Activated T-helper 1 cell treated with Interleukin-2 at 50 U/mL for 16 hours (primary cell): ENCODE results near the gene SMU1.
"Not testable (repeated sequence)": the region's sequence is repeated elsewhere in the genome, so short reads cannot be mapped to it uniquely, and the experiment has no call there.

Experiments used
- DNase-seq: peaks from one replicate; pipeline ENCODE4 v3.0.0-alpha.2; 2020; ENCODE audit warnings: low read depth

Gene SMU1

GRCh38 chr9:33105504-33105903 is 29.0 kb upstream of the SMU1 start:
- DNase-seq = no peak

GRCh38 chr9:33104401-33104800 is 27.9 kb upstream of the SMU1 start:
- no peak for DNase-seq

- DNase-seq = no peak
Measured at GRCh38 chr9:33103501-33104281, 27.2 kb upstream of the SMU1 start.

DNA sequence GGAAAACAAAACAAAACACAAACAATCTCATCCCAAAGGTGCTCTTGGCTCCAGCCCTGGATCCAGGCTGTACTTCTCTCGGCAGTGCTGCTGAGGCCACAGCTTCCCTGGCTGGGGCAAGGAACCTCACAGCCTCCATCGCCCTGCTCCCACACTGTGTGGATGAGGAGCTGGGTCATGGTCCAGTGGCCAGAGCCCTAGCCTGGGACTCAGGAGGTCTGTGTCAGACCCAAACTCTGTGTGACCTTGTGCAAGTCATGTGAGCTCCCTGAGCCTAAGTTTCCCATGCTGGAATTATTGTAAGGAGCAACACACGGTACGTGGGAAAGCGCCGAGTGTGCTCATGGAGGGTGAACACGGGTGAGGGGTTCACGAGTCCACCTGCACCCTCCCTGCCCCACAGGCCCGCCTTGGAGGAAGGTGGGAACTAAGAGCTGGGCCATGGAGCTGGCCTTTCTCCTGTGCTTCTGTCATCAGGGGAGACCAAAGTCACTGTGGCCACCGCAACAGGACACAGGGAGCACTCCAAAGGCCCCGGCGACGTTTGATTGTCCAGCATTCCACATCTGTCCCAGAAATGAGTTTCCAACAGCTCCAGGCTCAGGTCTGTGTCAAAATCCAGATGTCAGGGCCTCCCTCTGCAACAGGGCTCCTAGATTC is 26.2 kb upstream of the SMU1 start:
- no peak for DNase-seq

DNA sequence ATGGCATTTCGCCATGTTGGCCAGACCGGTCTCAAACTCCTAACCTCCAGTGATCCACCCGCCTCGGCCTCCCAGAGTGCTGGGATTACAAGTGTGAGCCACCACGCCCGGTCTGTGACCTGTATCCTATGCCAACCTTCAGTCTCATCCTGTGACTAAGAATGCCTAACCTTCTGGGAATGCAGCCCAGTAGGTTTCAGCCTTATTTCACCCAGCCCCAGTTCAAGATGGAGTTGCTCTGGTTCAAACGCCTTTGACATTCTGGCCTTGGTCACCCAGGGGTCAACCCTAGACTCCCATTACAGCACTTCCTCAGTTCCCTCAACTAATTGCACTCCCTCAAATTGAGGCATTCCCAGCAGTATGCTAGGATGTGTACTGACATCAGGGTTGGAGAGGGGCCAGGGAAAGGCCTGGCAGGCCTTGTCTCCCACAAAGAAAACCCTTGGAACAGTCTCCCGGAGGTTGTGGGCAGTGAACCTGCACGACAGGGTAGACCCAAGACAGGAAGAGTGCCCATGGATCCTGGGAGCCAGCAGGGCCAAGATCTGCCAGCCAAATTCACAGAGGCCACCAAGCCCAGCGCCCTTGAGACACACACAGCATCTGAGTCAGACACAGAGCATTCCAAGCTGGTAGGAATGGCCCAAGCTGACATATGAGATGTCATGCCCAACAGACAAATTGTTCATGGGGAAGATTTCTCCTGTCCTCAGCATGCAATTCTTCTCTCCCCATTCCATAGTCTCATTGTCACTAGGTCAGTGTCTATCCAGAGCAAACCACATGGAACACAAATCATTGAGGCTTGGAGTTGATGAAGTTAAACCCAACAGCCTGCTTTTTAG is 24.9 kb upstream of the SMU1 start:
- DNase-seq = no peak

- DNase-seq = no peak
Measured at GRCh38 chr9:33099754-33100153, 23.3 kb upstream of the SMU1 start.

DNA sequence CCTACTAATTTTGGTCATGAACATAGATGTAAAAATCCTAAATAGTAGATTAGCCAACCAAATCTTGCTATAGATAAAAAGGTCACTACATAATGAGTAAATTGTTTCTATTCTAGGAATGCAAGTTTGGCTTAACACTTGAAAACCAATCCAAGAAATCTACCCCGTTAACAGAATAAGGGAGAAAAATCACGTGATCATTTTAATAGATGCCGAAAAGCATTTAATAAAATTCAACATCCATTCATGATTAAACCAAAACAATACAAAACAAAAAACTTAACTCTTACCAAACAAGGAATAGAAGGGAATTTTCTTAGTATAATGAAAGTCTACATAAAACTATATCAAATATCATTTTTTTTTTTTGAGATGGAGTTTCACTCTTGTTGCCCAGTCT is 20.7 kb upstream of the SMU1 start:
- no peak for DNase-seq

DNA sequence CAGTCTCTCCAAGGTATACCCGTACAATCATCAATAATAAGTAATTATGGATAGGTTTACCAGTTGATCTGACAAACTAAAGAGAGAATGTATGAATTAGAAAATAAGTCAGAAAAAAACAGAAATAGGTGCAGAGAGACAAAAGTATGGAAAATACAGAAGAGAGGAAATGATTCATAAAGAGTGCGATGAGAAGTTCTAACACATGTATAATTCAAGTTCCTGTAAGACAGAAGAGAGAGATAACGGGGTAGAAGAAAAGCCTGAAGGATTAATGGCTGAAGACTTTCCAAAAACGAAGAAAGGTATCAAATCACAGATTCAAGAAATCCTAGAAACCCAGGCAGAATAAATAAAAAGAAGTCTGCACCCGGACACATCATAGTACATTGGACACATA is 16.2 kb upstream of the SMU1 start:
- DNase-seq = no peak

DNA sequence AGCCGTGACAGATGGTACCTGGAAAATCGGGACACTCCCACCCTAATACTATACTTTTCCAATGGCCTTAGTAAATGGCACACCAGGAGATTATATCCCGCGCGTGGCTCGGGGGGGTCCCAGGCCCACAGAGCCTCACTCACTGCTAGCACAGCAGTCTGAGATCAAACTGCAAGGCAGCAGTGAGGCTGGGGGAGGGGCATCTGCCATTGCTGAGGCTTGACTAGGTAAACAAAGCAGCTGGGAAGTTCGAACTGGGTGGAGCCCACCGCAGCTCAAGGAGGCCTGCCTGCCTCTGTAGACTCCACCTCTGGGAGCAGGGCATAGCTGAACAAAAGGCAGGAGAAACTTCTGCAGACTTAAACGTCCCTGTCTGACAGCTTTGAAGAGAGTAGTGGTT is 9.2 kb upstream of the SMU1 start:
- not testable (repeated sequence) for DNase-seq

- no peak for DNase-seq
Measured at GRCh38 chr9:33082538-33083326, 6.3 kb upstream of the SMU1 start.

DNA sequence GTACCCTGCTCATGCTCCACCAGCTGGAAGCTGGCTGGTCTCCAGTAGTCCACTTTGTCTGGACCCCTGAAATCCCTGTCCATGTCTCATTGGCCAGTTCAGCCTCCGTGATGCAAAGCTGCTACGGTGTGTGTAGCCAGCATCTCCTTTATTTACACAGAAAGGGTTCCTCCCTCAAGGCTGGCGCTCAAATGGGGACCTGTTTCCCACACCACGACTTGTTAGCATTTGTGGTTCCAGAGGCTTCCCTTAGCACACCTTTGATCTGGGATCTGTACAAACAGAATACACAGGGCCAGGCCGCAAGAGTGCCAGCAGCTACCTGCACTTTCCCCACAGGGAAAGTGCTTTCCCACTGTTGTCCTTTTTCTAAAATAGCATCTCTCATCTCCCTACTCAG is 5.7 kb upstream of the SMU1 start:
- no peak for DNase-seq

- peak; percentile 27 for DNase-seq
Measured at GRCh38 chr9:33081128-33081851, 4.8 kb upstream of the SMU1 start.

DNA sequence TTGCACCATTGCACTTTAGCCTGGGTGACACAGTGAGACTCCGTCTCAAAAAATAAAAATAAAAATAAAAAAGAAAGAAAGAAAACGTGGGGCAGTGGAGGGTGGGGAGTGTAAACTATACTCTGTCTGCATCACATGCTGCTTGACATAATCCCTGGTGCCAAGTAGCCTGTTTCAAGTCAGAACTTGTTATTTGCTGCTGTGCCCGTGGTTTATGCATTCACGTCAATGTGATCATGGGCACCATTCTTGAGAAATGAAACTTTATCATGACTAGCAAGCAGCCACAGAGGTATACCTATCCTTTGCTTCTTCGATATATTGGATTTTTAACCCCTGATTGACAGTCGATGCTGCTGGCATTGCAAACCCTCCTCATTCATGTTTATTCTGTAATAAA is 4.1 kb upstream of the SMU1 start:
- DNase-seq = no peak

DNA sequence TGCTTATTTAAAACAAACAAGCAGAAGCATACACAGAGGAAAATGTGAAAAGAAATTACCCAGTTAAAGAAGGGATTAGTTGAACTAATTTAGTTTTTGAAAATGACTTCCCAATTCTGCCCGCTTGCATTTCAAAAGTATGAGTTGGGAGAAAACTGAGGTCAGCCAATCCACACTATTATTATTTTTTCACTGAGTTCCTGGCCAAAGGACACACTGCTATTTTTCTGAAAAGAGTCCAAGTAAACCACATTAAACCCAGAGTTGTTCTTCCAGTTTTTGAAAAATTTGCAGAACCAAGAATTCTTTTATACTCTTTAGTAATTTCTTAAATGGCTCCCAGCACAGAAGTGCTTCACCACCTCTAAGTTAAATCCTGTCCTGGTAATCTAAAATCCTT is 7.5 kb downstream of the SMU1 start:
- no peak for DNase-seq

GRCh38 chr9:33065157-33066076 is 11.1 kb downstream of the SMU1 start:
- DNase-seq = no peak

- no peak for DNase-seq
Measured at GRCh38 chr9:33051144-33051543, 25.3 kb downstream of the SMU1 start.

DNA sequence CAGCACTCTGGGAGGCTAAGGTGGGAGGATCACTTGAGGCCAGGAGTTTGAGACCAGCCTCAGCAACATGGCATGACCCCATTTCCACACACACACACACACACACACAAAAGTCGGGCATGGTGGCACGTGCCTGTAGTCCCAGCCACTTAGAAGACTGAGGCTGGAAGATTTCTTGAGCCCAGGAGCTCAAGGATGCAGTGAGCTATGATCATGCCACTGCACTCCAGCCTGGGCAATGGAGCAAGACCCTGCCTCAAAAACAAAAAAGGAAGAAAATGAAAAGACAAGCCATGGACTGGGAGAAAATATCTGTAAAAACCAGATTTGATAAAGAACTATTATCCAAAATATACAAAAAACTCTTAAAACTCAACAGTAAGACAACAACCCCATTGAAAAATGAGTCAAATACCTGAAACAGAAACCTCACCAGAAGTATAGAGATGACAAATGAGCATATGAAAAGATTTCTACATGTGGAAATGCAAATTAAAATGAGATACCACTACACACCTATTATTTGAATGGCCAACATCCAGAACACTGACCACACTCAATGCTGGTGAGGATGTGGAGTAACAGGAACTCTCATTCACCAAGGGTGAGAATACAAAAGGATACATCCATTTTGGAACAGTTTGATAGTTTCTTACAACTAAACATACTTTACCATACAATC is 26.7 kb downstream of the SMU1 start:
- no peak for DNase-seq

GRCh38 chr9:33048054-33048465 is 28.4 kb downstream of the SMU1 start:
- DNase-seq = no peak

GRCh38 chr9:33046061-33046460 is 30.4 kb downstream of the SMU1 start:
- no peak for DNase-seq
